ENCODE results near the gene NDRG3. TPM values are rescaled to one million over a fixed set of nuclear protein-coding genes. Genes with fewer than 3 reads are reported as not detected.
A peak's percentile ranks its signal among the peaks of the same experiment; 100 is the strongest.

NDRG3 gene
- total and polyA plus RNA-seq, 2 of the 8 experiments (the other 6 are each of a cell fraction or from before 2014, with no cell fraction given) = 25.7 to 32.3 TPM

DNA sequence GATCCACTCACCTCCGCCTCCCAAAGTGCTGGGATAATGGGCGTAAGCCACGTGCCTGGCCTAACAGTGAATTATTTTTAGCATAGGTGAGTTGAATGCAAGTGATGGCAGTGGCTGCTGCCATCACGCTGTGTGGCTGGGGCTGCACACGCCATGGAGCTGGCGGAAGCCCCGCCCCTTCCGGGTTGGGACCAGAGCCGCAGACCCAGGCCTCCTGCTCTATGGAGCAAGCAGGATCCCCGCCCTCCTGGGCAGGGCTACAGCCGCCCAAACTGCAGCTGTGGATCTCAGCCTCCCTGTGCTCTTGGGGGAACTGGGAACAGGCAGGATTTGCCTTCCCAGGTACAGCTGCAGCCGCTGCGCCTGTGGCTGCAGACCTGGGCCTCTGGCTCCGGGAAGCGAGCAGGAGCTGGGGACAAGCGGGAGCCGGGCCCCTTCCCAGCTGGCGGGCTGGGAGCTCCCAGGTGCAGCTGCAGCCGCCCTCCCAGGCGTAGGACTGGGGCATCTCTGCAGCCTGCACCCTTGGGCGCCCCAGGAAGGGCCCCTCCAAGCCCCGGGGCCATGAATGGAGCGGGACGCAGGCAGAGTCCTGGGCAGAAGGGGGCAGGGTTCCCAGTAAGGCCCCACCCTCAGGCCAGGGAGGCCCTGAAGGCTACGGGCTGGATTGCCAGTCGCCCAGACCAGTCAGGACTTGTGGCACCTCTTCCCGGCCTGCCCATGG, 69.0 kb downstream of the NDRG3 start:
- H3K14ac ChIP-seq (ENCODE audit: insufficient read length) = peak overlapping the region; percentile 67
- no peak overlapping the region for H3K23ac ChIP-seq (ENCODE audit: insufficient read length)
- H3K23me2 ChIP-seq (ENCODE audit: low read depth, low read length) = peaks cover 3% of the 10 kb centered on the region; the same call in 1 of the 2 replicates
- H2AFZ ChIP-seq (ENCODE audit: low read length) = 0 out of 2 replicates have a peak overlapping the region, but pooled peaks have one; percentile 23
- peak overlapping the region; percentile 97 for H3K56ac ChIP-seq (replicated peaks; ENCODE audit: insufficient read length, low read depth, low read length)
- H4K8ac ChIP-seq (ENCODE audit: extremely low read depth, insufficient read depth, low read length) = peak overlapping the region; percentile 94; the same call in 1 of the 2 replicates
- H2BK20ac ChIP-seq (ENCODE audit: low read length) = no peak overlapping the region
- H3K27me3 ChIP-seq (replicated peaks in 1 of 4; ENCODE audit: control insufficient read depth in 3 of 4, extremely low read depth in 1 of 4, insufficient read depth in 3 of 4, low read length in 3 of 4) = no peaks in the 10 kb centered on the region
- 0 out of 2 replicates have a peak overlapping the region, but pooled peaks have one; percentile 72 for H2BK15ac ChIP-seq (ENCODE audit: low read length)
- DNase-seq (ENCODE audit: low read depth in 1 of 2, low spot score in 2 of 2) = peak; percentile 89 to 94
- H2BK120ac ChIP-seq (replicated peaks; ENCODE audit: low read depth, low read length) = peak overlapping the region; percentile 64
- no peaks in the 10 kb centered on the region for H3K36me3 ChIP-seq (ENCODE audit: control insufficient read depth in 2 of 4, insufficient read depth in 4 of 4, low read length in 3 of 4)
- H3K79me2 ChIP-seq (ENCODE audit: control insufficient read depth in 1 of 2, insufficient read depth in 2 of 2, low read length in 2 of 2) = no peaks in the 10 kb centered on the region
- CTCF ChIA-PET (ENCODE audit: partially characterized antibody) = interaction anchor here (1.3 to 2.0 kb wide), 3 partner anchors 21 to 52 kb away, joined by 3 to 6 read pairs (median 5); no protein-coding TSS in a partner anchor
- H4K20me1 ChIP-seq (replicated peaks in 1 of 2; ENCODE audit: control insufficient read depth in 1 of 2, insufficient read depth in 2 of 2, low read length in 2 of 2) = no peaks in the 10 kb centered on the region
- H3K27ac ChIP-seq (ENCODE audit: low read depth, low read length) = peak overlapping the region; percentile 63; the same call in 1 of the 2 replicates
- peak overlapping the region; percentile 53 to 77 for H3K4me2 ChIP-seq (ENCODE audit: insufficient read depth in 1 of 2, low read depth in 2 of 2, low read length in 2 of 2)
- 4% methylated on average over 27 of the region's 27 CpGs; no CpG with 5 or more reads in 1 of the 2 experiments for WGBS, 2 experiments (ENCODE audit: extremely low coverage in 1 of 2, insufficient coverage in 1 of 2, insufficient read length in 1 of 2, insufficient replicate concordance in 2 of 2, low coverage in 1 of 2, low lambda C conversion rate in 2 of 2, missing lambda C conversion rate in 1 of 2)
- H4K5ac ChIP-seq (ENCODE audit: insufficient read length, low read depth, low read length) = peak overlapping the region; percentile 93
- H3K9ac ChIP-seq (replicated peaks in 1 of 4; ENCODE audit: extremely low read depth in 1 of 4, low read depth in 3 of 4, low read length in 3 of 4) = peak overlapping the region in 3 of 4 experiments; percentile 34 to 78 (median 71); a peak in 5 of 7 replicates
- H4K91ac ChIP-seq (replicated peaks; ENCODE audit: insufficient read length, low read length) = peak overlapping the region; percentile 74
- H3K9me3 ChIP-seq (ENCODE audit: insufficient read depth in 2 of 2, low read depth in 1 of 2, low read length in 1 of 2) = no peaks in the 10 kb centered on the region
- POLR2A ChIA-PET (ENCODE audit: partially characterized antibody) = interaction anchor here (0.7 to 3.9 kb wide), 34 partner anchors 10 to 188 kb away, joined by 3 to 33 read pairs (median 5); partner anchors contain the start of genes DSN1, NDRG3 and RAB5IF
- peak overlapping the region; percentile 84; the same call in 1 of the 2 replicates for H2BK5ac ChIP-seq (ENCODE audit: low read depth, low read length)
- no peaks in the 10 kb centered on the region for H3K79me1 ChIP-seq (ENCODE audit: low read depth, low read length)
- no peak overlapping the region for H2BK12ac ChIP-seq (ENCODE audit: low read depth, low read length)
- no peak overlapping the region for H2AK5ac ChIP-seq (ENCODE audit: low read depth, low read length)
- peak overlapping the region; percentile 91 for H3K4ac ChIP-seq (replicated peaks; ENCODE audit: insufficient read length, low read depth, low read length)
- peak overlapping the region; percentile 50 to 72 (median 61) for H3K4me3 ChIP-seq (ENCODE audit: extremely low read depth in 1 of 4, insufficient read depth in 2 of 4, low read depth in 3 of 4, low read length in 4 of 4)
- H3K4me1 ChIP-seq (replicated peaks in 1 of 4; ENCODE audit: control insufficient read depth in 3 of 4, insufficient read depth in 4 of 4, low read length in 3 of 4) = peaks cover 0 to 5% (median 2%) of the 10 kb centered on the region in 4 experiments; a peak in 4 of 7 replicates
- peak overlapping the region; percentile 97 for H3K18ac ChIP-seq (ENCODE audit: extremely low read depth, low read length)
- FAIRE-seq = no peak
- TF ChIP-seq TBP (IDR thresholded peaks at IDR 0.05; ENCODE audit: low read depth, low read length) = peak; percentile 51; the same call in 1 of the 2 replicates
- peak; percentile 51; the same call in 1 of the 2 replicates for TF ChIP-seq TAF1 (IDR thresholded peaks at IDR 0.05; ENCODE audit: low read depth, low read length)
- no peak for TF ChIP-seq MAFK (IDR thresholded peaks at IDR 0.05; ENCODE audit: low read depth, low read length)
- no peak for TF ChIP-seq JUND (IDR thresholded peaks at IDR 0.05; ENCODE audit: low read length)
- TF ChIP-seq BACH1 (IDR thresholded peaks at IDR 0.05; ENCODE audit: low read length) = no peak
- no peak for TF ChIP-seq CHD1 (IDR thresholded peaks at IDR 0.05; ENCODE audit: low read depth, low read length)
- TF ChIP-seq SIX5 (IDR thresholded peaks at IDR 0.05; ENCODE audit: low read depth, low read length) = no peak
- TF ChIP-seq JUN (IDR thresholded peaks at IDR 0.05; ENCODE audit: low read depth, low read length) = no peak
- TF ChIP-seq SIN3A (conservative IDR thresholded peaks at IDR 0.05 in 1 of 2, IDR thresholded peaks at IDR 0.05 in 1 of 2; ENCODE audit: low read depth in 1 of 2, low read length in 2 of 2) = 0 out of 4 replicates have a peak, but pooled peaks of 1 of the 2 experiments have one; percentile 9
- no peak for TF ChIP-seq SAP30 (IDR thresholded peaks at IDR 0.05; ENCODE audit: insufficient read depth, insufficient replicate concordance, low read length)
- TF ChIP-seq KDM4A (IDR thresholded peaks at IDR 0.05; ENCODE audit: low read depth, low read length, severe bottlenecking) = no peak
- no peak for TF ChIP-seq CEBPB (IDR thresholded peaks at IDR 0.05; ENCODE audit: low read depth, low read length)

Measured in H1 (cell line).